CD8-positive, alpha-beta memory T cell (primary cell): ENCODE results near the gene COL26A1. TPM values are rescaled to one million over a fixed set of nuclear protein-coding genes. Genes with fewer than 3 reads are reported as not detected.

Source experiments
- CTCF ChIA-PET: fragments of 350-600 bp; sonication (Branson Sonifier 250); formaldehyde crosslinking; loops from one replicate; lab custom pipeline; 2021; ENCODE audit warnings: antibody characterized with exemption; lab: Charles Lee
- POLR2A ChIA-PET: fragments of 350-600 bp; sonication (Branson Sonifier 250); formaldehyde crosslinking; loops from one replicate; lab custom pipeline; 2021; ENCODE audit warnings: antibody characterized with exemption; lab: Charles Lee
- DNase-seq, 5 donors: peaks; one replicate each; pipeline versions ENCODE4 v3.0.0 to v3.0.0-alpha.2; 2020 to 2022; ENCODE audit warnings: mixed read lengths in 1 of 5
- H3K27ac ChIP-seq: one replicate; pipeline ENCODE4 v1.7.0; 2013; ENCODE audit warnings: low read depth, mild to moderate bottlenecking, low read length, moderate library complexity
- H3K27me3 ChIP-seq: 2 replicates; pipeline ENCODE4 v1.7.0; 2013; ENCODE audit warnings: low read length, mild to moderate bottlenecking; ENCODE audit not compliant: insufficient read depth, poor library complexity, severe bottlenecking
- H3K36me3 ChIP-seq: 2 replicates; pipeline ENCODE4 v1.7.0; 2013; ENCODE audit warnings: mild to moderate bottlenecking, low read length, moderate library complexity; ENCODE audit not compliant: insufficient read depth
- H3K4me1 ChIP-seq: 2 replicates; pipeline ENCODE4 v1.7.0; 2013; ENCODE audit warnings: mild to moderate bottlenecking, low read length, moderate library complexity; ENCODE audit not compliant: insufficient read depth
- H3K4me3 ChIP-seq: 2 replicates; pipeline ENCODE4 v1.7.0; 2013; ENCODE audit warnings: mild to moderate bottlenecking, low read length
- H3K9me3 ChIP-seq: 2 replicates; pipeline ENCODE4 v1.7.0; 2013; ENCODE audit warnings: mild to moderate bottlenecking, low read length
- H3K27ac Mint-ChIP-seq, 8 donors: one replicate each; pipeline ENCODE4 v1.8.0; 2020 to 2021; ENCODE audit warnings: mixed read lengths in 8 of 8, mild to moderate bottlenecking in 6 of 8, inconsistent platforms in 3 of 8, moderate library complexity in 3 of 8
- H3K27me3 Mint-ChIP-seq, 2 donors: one replicate each; pipeline ENCODE4 v1.8.0; 2020 to 2021; ENCODE audit warnings: mixed read lengths in 2 of 2, mild to moderate bottlenecking in 1 of 2, moderate library complexity in 1 of 2
- H3K36me3 Mint-ChIP-seq, 3 donors: one replicate each; pipeline ENCODE4 v1.8.0; 2020 to 2021; ENCODE audit warnings: mixed read lengths in 3 of 3, inconsistent platforms in 1 of 3, mild to moderate bottlenecking in 1 of 3
- H3K4me1 Mint-ChIP-seq, 3 donors: one replicate each; pipeline ENCODE4 v1.8.0; 2020 to 2021; ENCODE audit warnings: mixed read lengths in 3 of 3, inconsistent platforms in 1 of 3, mild to moderate bottlenecking in 1 of 3
- H3K4me3 Mint-ChIP-seq, 7 donors: one replicate each; pipeline ENCODE4 v1.8.0; 2020 to 2021; ENCODE audit warnings: mixed read lengths in 7 of 7, mild to moderate bottlenecking in 6 of 7, moderate library complexity in 4 of 7, inconsistent platforms in 2 of 7
- H3K9me3 Mint-ChIP-seq, 5 donors: one replicate each; pipeline ENCODE4 v1.8.0; 2020 to 2022; ENCODE audit warnings: mixed read lengths in 5 of 5, mild to moderate bottlenecking in 3 of 5, moderate library complexity in 2 of 5, inconsistent platforms in 1 of 5
- polyA plus RNA-seq: library from polyadenylated mRNA; unstranded; fragments of 300-500 nt; fragmentation: Illumina TruSeq; gene quantifications from one replicate; pipeline ENCODE4 v1.2.3, GENCODE V29; 2021
- total RNA-seq, 2 experiments: library from RNA; stranded (reverse); gene quantifications; one replicate each; pipeline ENCODE4 v1.2.3, GENCODE V29; 2021

COL26A1 gene
- total and polyA plus RNA-seq, 3 experiments from 2014 or later: not detected

DNA sequence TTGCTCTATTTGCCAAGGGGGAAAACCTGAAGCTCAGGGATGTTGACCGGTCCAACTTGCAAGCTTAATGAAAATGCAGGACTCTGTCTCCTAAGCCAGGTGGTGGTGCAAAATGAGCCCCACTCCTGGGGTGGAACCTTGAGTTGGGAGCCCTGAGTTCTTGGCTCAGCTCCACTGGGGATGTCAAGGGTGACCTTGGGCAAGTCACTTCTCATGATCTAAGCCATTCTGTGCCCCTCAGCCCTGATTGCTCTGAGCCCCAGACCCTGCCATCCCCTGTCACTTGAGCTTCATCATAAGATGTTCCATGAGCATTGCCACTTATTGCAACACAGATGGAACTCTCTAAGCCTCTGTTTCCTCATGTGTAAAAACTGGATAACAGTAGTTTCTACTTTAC is 232.6 kb downstream of the COL26A1 start:
- Mint-ChIP-seq H3K27me3 (peaks cover 0 to 5% of the 10 kb centered on the region in 2 donors), H3K4me1 (no peaks in the 10 kb centered on the region), H3K4me3 (no peak overlapping the region), H3K36me3 (no peaks in the 10 kb centered on the region), H3K9me3 (no peaks in the 10 kb centered on the region), H3K27ac (no peak overlapping the region)
- Histone ChIP-seq H3K4me3 (no peak overlapping the region), H3K27me3 (no peaks in the 10 kb centered on the region), H3K27ac (no peak overlapping the region), H3K9me3 (no peaks in the 10 kb centered on the region), H3K4me1 (no peaks in the 10 kb centered on the region), H3K36me3 (no peaks in the 10 kb centered on the region)
- DNase-seq: no peak
- ChIA-PET POLR2A (no interaction called here), CTCF (no interaction called here)

DNA sequence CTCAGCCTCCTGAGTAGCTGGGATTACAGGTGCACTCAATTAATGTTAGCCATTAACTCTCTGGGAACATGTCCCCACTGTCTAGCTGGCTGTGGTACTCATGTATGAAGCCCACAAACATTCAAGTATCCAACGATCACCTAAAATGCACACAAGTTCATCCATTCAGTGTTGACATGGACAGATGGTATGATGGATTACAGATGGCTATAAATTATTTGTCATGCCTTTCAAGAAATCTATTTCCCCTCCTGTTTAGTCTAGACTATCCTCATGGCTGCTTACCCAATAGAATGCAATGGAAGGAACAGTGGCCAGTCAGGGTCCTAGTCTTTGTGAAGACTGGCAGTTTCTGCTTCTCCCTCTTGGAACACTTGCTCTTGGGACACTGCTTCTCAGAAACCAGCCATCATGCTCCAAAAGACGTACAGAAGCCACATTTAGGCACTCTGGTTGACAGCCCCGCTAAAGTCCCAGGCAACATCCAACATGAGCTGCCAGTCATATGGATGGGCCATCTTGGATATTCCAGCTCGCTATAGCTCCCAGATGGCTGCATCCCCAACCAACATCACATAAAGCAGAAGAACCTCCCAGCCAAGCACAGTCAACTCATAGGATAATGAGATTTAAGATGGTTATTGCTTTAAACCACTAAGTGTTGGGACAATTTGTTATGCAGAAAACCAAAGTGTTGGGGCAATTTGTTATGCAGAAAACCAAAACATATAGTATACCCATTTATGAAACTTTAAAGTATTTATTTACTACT is 233.3 kb downstream of the COL26A1 start:
- POLR2A ChIA-PET: no interaction called here

DNA sequence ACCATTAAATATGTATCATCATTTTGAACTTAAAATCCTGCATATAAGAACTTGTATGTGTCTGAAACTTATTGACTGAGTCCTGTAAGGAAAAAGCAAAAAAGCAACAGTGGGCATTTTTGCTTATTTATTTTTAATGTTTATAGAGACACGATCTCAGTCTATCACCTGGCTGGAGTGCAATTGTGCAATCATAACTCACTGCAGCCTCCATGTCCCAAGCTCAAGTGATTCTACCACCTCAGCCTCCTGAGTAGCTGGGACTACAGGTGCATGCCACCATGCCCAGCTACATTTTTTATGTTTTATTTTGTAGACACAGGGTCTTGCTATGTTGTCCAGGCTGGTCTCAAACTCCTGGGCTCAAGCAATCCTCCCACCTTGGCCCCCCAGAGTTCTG is 234.2 kb downstream of the COL26A1 start:
- H3K9me3 Mint-ChIP-seq: no peaks in the 10 kb centered on the region
- CTCF ChIA-PET: no interaction called here

More for the DNA sequence above, 233.3 kb downstream of the COL26A1 start:
- Histone ChIP-seq H3K4me1 (no peaks in the 10 kb centered on the region), H3K27ac (no peak overlapping the region), H3K36me3 (no peaks in the 10 kb centered on the region), H3K4me3 (no peak overlapping the region), H3K27me3 (no peaks in the 10 kb centered on the region), H3K9me3 (no peaks in the 10 kb centered on the region)
- Mint-ChIP-seq H3K27me3 (peaks cover 0 to 5% of the 10 kb centered on the region in 2 donors), H3K36me3 (no peaks in the 10 kb centered on the region), H3K4me3 (no peak overlapping the region), H3K9me3 (no peaks in the 10 kb centered on the region), H3K4me1 (no peaks in the 10 kb centered on the region), H3K27ac (no peak overlapping the region)
- CTCF ChIA-PET: no interaction called here
- DNase-seq: no peak

GRCh38 chr7:101597941-101598340 is 235.3 kb downstream of the COL26A1 start:
- no peak for DNase-seq

More for the DNA sequence above, 234.2 kb downstream of the COL26A1 start:
- POLR2A ChIA-PET: no interaction called here
- no peaks in the 10 kb centered on the region for H3K9me3 ChIP-seq
- no peak for DNase-seq
- no peaks in the 10 kb centered on the region for H3K36me3 Mint-ChIP-seq
- no peaks in the 10 kb centered on the region for H3K36me3 ChIP-seq
- peaks cover 0 to 3% of the 10 kb centered on the region in 2 donors for H3K27me3 Mint-ChIP-seq
- no peaks in the 10 kb centered on the region for H3K27me3 ChIP-seq
- no peak overlapping the region for H3K27ac Mint-ChIP-seq
- H3K4me1 Mint-ChIP-seq: no peaks in the 10 kb centered on the region
- H3K4me3 ChIP-seq: no peak overlapping the region
- no peaks in the 10 kb centered on the region for H3K4me1 ChIP-seq
- no peak overlapping the region for H3K27ac ChIP-seq
- no peak overlapping the region for H3K4me3 Mint-ChIP-seq

GRCh38 chr7:101598422-101598985 is 235.8 kb downstream of the COL26A1 start:
- H3K4me1 ChIP-seq: no peaks in the 10 kb centered on the region
- H3K27me3 ChIP-seq: no peaks in the 10 kb centered on the region
- POLR2A ChIA-PET: no interaction called here

More at GRCh38 chr7:101597941-101598340, 235.3 kb downstream of the COL26A1 start:
- peaks cover 0 to 3% of the 10 kb centered on the region in 2 donors for H3K27me3 Mint-ChIP-seq
- H3K4me1 ChIP-seq: no peaks in the 10 kb centered on the region
- ChIA-PET POLR2A (no interaction called here), CTCF (no interaction called here)
- no peaks in the 10 kb centered on the region for H3K36me3 Mint-ChIP-seq
- no peak overlapping the region for H3K27ac Mint-ChIP-seq
- no peak overlapping the region for H3K4me3 Mint-ChIP-seq
- H3K9me3 ChIP-seq: no peaks in the 10 kb centered on the region
- H3K9me3 Mint-ChIP-seq: no peaks in the 10 kb centered on the region
- H3K27ac ChIP-seq: no peak overlapping the region
- H3K4me3 ChIP-seq: no peak overlapping the region
- H3K27me3 ChIP-seq: no peaks in the 10 kb centered on the region
- H3K4me1 Mint-ChIP-seq: no peaks in the 10 kb centered on the region
- H3K36me3 ChIP-seq: no peaks in the 10 kb centered on the region

GRCh38 chr7:101598986-101599771 is 236.5 kb downstream of the COL26A1 start:
- Mint-ChIP-seq H3K27me3 (peaks cover 0 to 3% of the 10 kb centered on the region in 2 donors), H3K9me3 (no peaks in the 10 kb centered on the region), H3K4me3 (no peak overlapping the region), H3K36me3 (no peaks in the 10 kb centered on the region), H3K27ac (no peak overlapping the region), H3K4me1 (no peaks in the 10 kb centered on the region)
- H3K9me3 ChIP-seq: no peaks in the 10 kb centered on the region
- POLR2A ChIA-PET: no interaction called here
- CTCF ChIA-PET: no interaction called here
- H3K27ac ChIP-seq: no peak overlapping the region
- H3K4me1 ChIP-seq: no peaks in the 10 kb centered on the region
- no peaks in the 10 kb centered on the region for H3K27me3 ChIP-seq
- no peak overlapping the region for H3K4me3 ChIP-seq
- DNase-seq: no peak
- no peaks in the 10 kb centered on the region for H3K36me3 ChIP-seq

More at GRCh38 chr7:101598422-101598985, 235.8 kb downstream of the COL26A1 start:
- no peaks in the 10 kb centered on the region for H3K9me3 Mint-ChIP-seq
- no peak overlapping the region for H3K27ac Mint-ChIP-seq
- Histone ChIP-seq H3K27ac (no peak overlapping the region), H3K36me3 (no peaks in the 10 kb centered on the region), H3K4me3 (no peak overlapping the region), H3K9me3 (no peaks in the 10 kb centered on the region)
- no peak overlapping the region for H3K4me3 Mint-ChIP-seq
- H3K4me1 Mint-ChIP-seq: no peaks in the 10 kb centered on the region
- CTCF ChIA-PET: no interaction called here
- H3K27me3 Mint-ChIP-seq: peaks cover 0 to 3% of the 10 kb centered on the region in 2 donors
- DNase-seq: no peak
- no peaks in the 10 kb centered on the region for H3K36me3 Mint-ChIP-seq

DNA sequence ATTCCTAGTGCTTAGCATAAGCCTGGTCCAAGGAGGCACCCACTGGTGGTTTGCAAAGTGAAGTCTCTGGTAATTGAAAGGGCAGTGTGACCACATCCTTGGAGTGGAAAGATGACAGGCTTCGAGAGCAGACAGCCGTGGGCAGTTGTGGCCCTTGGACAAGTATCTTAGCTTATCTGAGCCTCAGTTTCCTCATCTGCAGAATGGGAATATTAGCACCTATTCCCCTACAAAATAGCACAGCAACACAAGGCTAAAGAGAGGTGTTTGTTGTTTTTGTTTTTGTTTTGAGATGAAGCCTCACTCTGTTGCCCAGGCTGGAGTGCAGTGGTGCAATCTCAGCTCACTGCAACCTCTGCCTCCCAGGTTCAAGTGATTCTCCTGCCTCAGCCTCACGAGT is 237.1 kb downstream of the COL26A1 start:
- no peaks in the 10 kb centered on the region for H3K4me1 Mint-ChIP-seq
- H3K9me3 ChIP-seq: no peaks in the 10 kb centered on the region
- POLR2A ChIA-PET: no interaction called here
- no peaks in the 10 kb centered on the region for H3K36me3 Mint-ChIP-seq
- no peaks in the 10 kb centered on the region for H3K36me3 ChIP-seq
- no peak overlapping the region for H3K27ac Mint-ChIP-seq
- no peak overlapping the region for H3K27ac ChIP-seq
- H3K4me1 ChIP-seq: no peaks in the 10 kb centered on the region
- H3K9me3 Mint-ChIP-seq: no peaks in the 10 kb centered on the region
- CTCF ChIA-PET: no interaction called here
- no peak overlapping the region for H3K4me3 ChIP-seq
- no peak overlapping the region for H3K4me3 Mint-ChIP-seq
- no peaks in the 10 kb centered on the region for H3K27me3 ChIP-seq
- DNase-seq: no peak
- peaks cover 0 to 3% of the 10 kb centered on the region in 2 donors for H3K27me3 Mint-ChIP-seq

GRCh38 chr7:101602082-101602481 is 239.4 kb downstream of the COL26A1 start:
- ChIA-PET CTCF (interaction anchor here (1.4 to 4.0 kb wide), 2 partner anchors 635 to 670 kb away, joined by 3 to 15 read pairs; no protein-coding TSS in a partner anchor), POLR2A (no interaction called here)
- H3K4me3 Mint-ChIP-seq: no peak overlapping the region
- H3K9me3 Mint-ChIP-seq: no peaks in the 10 kb centered on the region
- peaks cover 0 to 3% of the 10 kb centered on the region in 2 donors for H3K27me3 Mint-ChIP-seq
- Histone ChIP-seq H3K27ac (no peak overlapping the region), H3K4me1 (no peaks in the 10 kb centered on the region), H3K36me3 (no peaks in the 10 kb centered on the region), H3K27me3 (no peaks in the 10 kb centered on the region), H3K9me3 (no peaks in the 10 kb centered on the region), H3K4me3 (no peak overlapping the region)
- no peaks in the 10 kb centered on the region for H3K4me1 Mint-ChIP-seq
- no peak overlapping the region for H3K27ac Mint-ChIP-seq
- DNase-seq: no peak
- H3K36me3 Mint-ChIP-seq: no peaks in the 10 kb centered on the region
